ENCODE results near the gene TULP4. TPM values are rescaled to one million over a fixed set of nuclear protein-coding genes. Genes with fewer than 3 reads are reported as not detected.

TULP4 gene
- total RNA-seq, 1 experiment from 2014 or later = 82.0 TPM

DNA sequence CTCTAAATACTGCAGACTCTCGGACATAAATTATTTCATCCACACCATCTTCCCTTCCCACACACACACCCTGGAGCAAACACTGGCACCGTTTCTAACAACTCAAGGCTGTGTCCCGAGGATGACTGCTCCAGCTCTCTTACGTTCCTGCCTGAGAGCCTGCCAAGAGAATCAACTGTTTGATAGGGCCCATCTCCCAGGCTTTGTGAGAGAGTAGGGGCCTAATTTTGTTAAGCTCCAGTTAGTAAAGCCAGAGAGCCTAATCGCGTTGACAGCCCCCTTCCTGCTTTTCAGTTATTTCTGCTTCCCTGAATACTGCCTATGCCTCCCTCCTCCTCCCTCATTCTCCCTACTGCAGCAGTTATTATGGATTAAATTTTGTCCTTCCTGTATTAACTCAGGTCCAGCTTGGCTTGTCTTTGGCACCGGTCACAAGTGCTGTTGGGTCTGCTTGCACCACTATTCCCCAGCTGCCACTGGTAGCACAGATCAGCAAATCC is 129.5 kb downstream of the TULP4 start:
- Histone ChIP-seq H3K27me3 (replicated peaks; ENCODE audit: insufficient read depth, low read depth, low read length, poor library complexity) (no peaks in the 10 kb centered on the region), H3K9me3 (ENCODE audit: low read depth, low read length, poor library complexity, severe bottlenecking) (no peaks in the 10 kb centered on the region), H3K4me3 (ENCODE audit: low read depth, low read length, poor library complexity, severe bottlenecking) (no peak overlapping the region), H3K36me3 (ENCODE audit: insufficient read depth, low read length, poor library complexity, severe bottlenecking) (no peaks in the 10 kb centered on the region), H3K4me1 (ENCODE audit: insufficient read depth, low read length, poor library complexity, severe bottlenecking) (peaks cover 5% of the 10 kb centered on the region), H3K27ac (ENCODE audit: low read depth, low read length, poor library complexity, severe bottlenecking) (peak overlapping the region; percentile 12)
- CTCF ChIA-PET = no interaction called here
- POLR2A ChIA-PET (ENCODE audit: low non-redundant PET) = no interaction called here
- DNase-seq (ENCODE audit: low spot score) = no peak
- intact Hi-C loops (cut with micrococcal nuclease; ENCODE audit: unreplicated experiment) = no loop called here
- no TSS peak for BruUV-seq (replicated peaks)
- TF ChIP-seq EZH2 (IDR thresholded peaks at IDR 0.05; ENCODE audit: borderline replicate concordance, low read depth, low read length, poor library complexity, severe bottlenecking) = no peak
- TF ChIP-seq, protein P1, sequence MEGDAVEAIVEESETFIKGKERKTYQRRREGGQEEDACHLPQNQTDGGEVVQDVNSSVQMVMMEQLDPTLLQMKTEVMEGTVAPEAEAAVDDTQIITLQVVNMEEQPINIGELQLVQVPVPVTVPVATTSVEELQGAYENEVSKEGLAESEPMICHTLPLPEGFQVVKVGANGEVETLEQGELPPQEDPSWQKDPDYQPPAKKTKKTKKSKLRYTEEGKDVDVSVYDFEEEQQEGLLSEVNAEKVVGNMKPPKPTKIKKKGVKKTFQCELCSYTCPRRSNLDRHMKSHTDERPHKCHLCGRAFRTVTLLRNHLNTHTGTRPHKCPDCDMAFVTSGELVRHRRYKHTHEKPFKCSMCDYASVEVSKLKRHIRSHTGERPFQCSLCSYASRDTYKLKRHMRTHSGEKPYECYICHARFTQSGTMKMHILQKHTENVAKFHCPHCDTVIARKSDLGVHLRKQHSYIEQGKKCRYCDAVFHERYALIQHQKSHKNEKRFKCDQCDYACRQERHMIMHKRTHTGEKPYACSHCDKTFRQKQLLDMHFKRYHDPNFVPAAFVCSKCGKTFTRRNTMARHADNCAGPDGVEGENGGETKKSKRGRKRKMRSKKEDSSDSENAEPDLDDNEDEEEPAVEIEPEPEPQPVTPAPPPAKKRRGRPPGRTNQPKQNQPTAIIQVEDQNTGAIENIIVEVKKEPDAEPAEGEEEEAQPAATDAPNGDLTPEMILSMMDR (conservative IDR thresholded peaks at IDR 0.05; ENCODE audit: low read depth, low read length) = no peak

DNA sequence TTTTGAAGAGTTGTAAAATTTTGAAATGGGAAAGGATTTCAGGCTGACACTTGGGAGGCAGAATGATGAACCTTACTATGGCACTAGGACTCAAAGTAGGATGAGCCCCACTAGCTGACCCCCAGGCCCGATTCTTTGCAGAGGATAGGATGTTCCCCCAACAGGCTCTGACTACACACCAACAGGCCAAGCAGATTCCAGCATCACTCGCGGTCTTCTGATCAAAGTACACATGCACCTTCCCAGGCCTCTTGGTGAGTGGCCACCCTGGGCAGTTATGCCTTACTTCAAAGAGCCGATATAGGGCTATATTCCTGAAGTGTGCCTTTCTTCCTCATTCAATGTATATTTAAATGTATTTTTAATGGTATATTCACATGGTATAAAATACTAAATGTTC is 130.0 kb downstream of the TULP4 start:
- TF ChIP-seq EZH2 (IDR thresholded peaks at IDR 0.05; ENCODE audit: borderline replicate concordance, low read depth, low read length, poor library complexity, severe bottlenecking) = no peak
- TF ChIP-seq, protein P1 (conservative IDR thresholded peaks at IDR 0.05; ENCODE audit: low read depth, low read length) = no peak
- peaks cover 5% of the 10 kb centered on the region for H3K4me1 ChIP-seq (ENCODE audit: insufficient read depth, low read length, poor library complexity, severe bottlenecking)

DNA sequence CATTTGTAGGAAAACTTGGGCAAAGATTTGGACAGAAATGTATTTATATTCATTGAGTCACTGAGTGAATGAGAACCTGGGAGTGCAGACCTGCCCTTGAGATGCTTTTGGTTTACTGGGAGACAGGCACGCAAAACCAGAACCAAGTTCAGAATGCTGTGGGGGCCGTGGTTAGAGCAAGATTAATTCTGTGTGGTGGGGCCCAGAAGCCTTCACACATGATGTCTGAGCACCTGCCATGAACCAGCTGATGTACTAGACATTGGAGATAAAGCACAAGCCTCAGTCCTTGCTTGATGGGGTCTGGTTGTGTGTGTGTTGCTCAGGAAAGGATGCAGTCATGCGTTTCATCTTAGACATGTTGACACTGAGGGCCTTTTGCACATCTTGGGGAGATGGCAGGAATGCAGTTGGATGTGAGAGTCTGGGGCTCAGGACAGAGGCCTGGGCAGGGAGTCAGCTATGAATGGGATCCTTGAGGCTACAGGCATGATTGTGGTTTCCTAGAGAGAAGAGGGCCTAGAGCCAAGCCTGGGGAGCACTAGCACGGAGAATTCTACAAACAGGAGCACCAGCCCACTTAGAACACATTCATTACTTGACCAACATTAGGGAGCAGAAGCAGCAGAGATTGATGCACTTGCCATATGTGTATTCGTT is 133.3 kb downstream of the TULP4 start:
- intact Hi-C loops (cut with micrococcal nuclease; ENCODE audit: unreplicated experiment) = no loop called here
- Histone ChIP-seq H3K36me3 (ENCODE audit: insufficient read depth, low read length, poor library complexity, severe bottlenecking) (no peaks in the 10 kb centered on the region), H3K4me1 (ENCODE audit: insufficient read depth, low read length, poor library complexity, severe bottlenecking) (peaks cover 5% of the 10 kb centered on the region), H3K27me3 (replicated peaks; ENCODE audit: insufficient read depth, low read depth, low read length, poor library complexity) (no peaks in the 10 kb centered on the region), H3K27ac (ENCODE audit: low read depth, low read length, poor library complexity, severe bottlenecking) (no peak overlapping the region), H3K9me3 (ENCODE audit: low read depth, low read length, poor library complexity, severe bottlenecking) (no peaks in the 10 kb centered on the region), H3K4me3 (ENCODE audit: low read depth, low read length, poor library complexity, severe bottlenecking) (no peak overlapping the region)
- no TSS peak for BruUV-seq (replicated peaks)
- ChIA-PET CTCF (no interaction called here), POLR2A (ENCODE audit: low non-redundant PET) (no interaction called here)
- no peak for TF ChIP-seq EZH2 (IDR thresholded peaks at IDR 0.05; ENCODE audit: borderline replicate concordance, low read depth, low read length, poor library complexity, severe bottlenecking)
- TF ChIP-seq, protein P1 (conservative IDR thresholded peaks at IDR 0.05; ENCODE audit: low read depth, low read length) = no peak
- no peak for DNase-seq (ENCODE audit: low spot score)

More for the DNA sequence above, 130.0 kb downstream of the TULP4 start:
- POLR2A ChIA-PET (ENCODE audit: low non-redundant PET) = no interaction called here
- CTCF ChIA-PET = no interaction called here
- DNase-seq (ENCODE audit: low spot score) = no peak
- BruUV-seq (replicated peaks) = no TSS peak
- Histone ChIP-seq H3K27ac (ENCODE audit: low read depth, low read length, poor library complexity, severe bottlenecking) (peak overlapping the region; percentile 12), H3K27me3 (replicated peaks; ENCODE audit: insufficient read depth, low read depth, low read length, poor library complexity) (no peaks in the 10 kb centered on the region), H3K9me3 (ENCODE audit: low read depth, low read length, poor library complexity, severe bottlenecking) (no peaks in the 10 kb centered on the region), H3K36me3 (ENCODE audit: insufficient read depth, low read length, poor library complexity, severe bottlenecking) (no peaks in the 10 kb centered on the region), H3K4me3 (ENCODE audit: low read depth, low read length, poor library complexity, severe bottlenecking) (no peak overlapping the region)
- intact Hi-C loops (cut with micrococcal nuclease; ENCODE audit: unreplicated experiment) = no loop called here

Data from A673 (cell line).